NCI-H526 treated with DMSO at 0.1 percent for 48 hours (cell line): Measurements from ENCODE around the gene SUPT20HL2.
"Not testable (repeated sequence)": the region's sequence is repeated elsewhere in the genome, so short reads cannot be mapped to it uniquely, and the experiment has no call there.

Experiments
- DNase-seq: peaks from one replicate; lab custom pipeline; 2025; lab: John Stamatoyannopoulos, UW

SUPT20HL2 gene

GRCh38 chrX:24309580-24310374 is 4.1 kb downstream of the SUPT20HL2 start:
- DNase-seq = not testable (repeated sequence)

- not testable (repeated sequence) for DNase-seq
Observed at GRCh38 chrX:24308803-24309202, 5.1 kb downstream of the SUPT20HL2 start.

- DNase-seq = no peak
Observed at GRCh38 chrX:24306440-24306839, 7.4 kb downstream of the SUPT20HL2 start.

- no peak for DNase-seq
Observed at GRCh38 chrX:24305905-24306304, 8.0 kb downstream of the SUPT20HL2 start.

- DNase-seq = no peak
Observed at GRCh38 chrX:24301806-24302205, 12.1 kb downstream of the SUPT20HL2 start.

GRCh38 chrX:24301060-24301459 is 12.8 kb downstream of the SUPT20HL2 start:
- no peak for DNase-seq

GRCh38 chrX:24298191-24298590 is 15.7 kb downstream of the SUPT20HL2 start:
- no peak for DNase-seq

- peak; percentile 3 for DNase-seq
Observed at GRCh38 chrX:24294619-24295018, 19.2 kb downstream of the SUPT20HL2 start.

GRCh38 chrX:24293412-24293811 is 20.5 kb downstream of the SUPT20HL2 start:
- no peak for DNase-seq

GRCh38 chrX:24292353-24292752 is 21.5 kb downstream of the SUPT20HL2 start:
- no peak for DNase-seq

- no peak for DNase-seq
Observed at GRCh38 chrX:24285082-24285481, 28.8 kb downstream of the SUPT20HL2 start.

GRCh38 chrX:24283127-24283794 is 30.6 kb downstream of the SUPT20HL2 start:
- DNase-seq = no peak

- no peak for DNase-seq
Observed at GRCh38 chrX:24282381-24283126, 31.3 kb downstream of the SUPT20HL2 start.

GRCh38 chrX:24277405-24277804 is 36.5 kb downstream of the SUPT20HL2 start:
- no peak for DNase-seq

GRCh38 chrX:24276015-24276414 is 37.9 kb downstream of the SUPT20HL2 start:
- DNase-seq = no peak

- no peak for DNase-seq
Observed at GRCh38 chrX:24271262-24271661, 42.6 kb downstream of the SUPT20HL2 start.

- DNase-seq = no peak
Observed at GRCh38 chrX:24268786-24269185, 45.1 kb downstream of the SUPT20HL2 start.

- no peak for DNase-seq
Observed at GRCh38 chrX:24266996-24267395, 46.9 kb downstream of the SUPT20HL2 start.

- DNase-seq = no peak
Observed at GRCh38 chrX:24264383-24264782, 49.5 kb downstream of the SUPT20HL2 start.

- DNase-seq = no peak
Observed at GRCh38 chrX:24262309-24262708, 51.6 kb downstream of the SUPT20HL2 start.
